Endothelial cell (in vitro differentiated cells): ENCODE data around the gene NFIB. TPM values are rescaled to one million over a fixed set of nuclear protein-coding genes. Genes with fewer than 3 reads are reported as not detected.

Experiments used
- DNase-seq: peaks from one replicate; pipeline ENCODE4 v3.0.0; 2021; ENCODE audit warnings: low spot score
- H3K27ac Mint-ChIP-seq: one replicate; pipeline ENCODE4 v1.8.0; 2021; ENCODE audit warnings: mixed read lengths, inconsistent platforms; ENCODE audit not compliant: unreplicated experiment
- H3K27me3 Mint-ChIP-seq: one replicate; pipeline ENCODE4 v1.8.0; 2021; ENCODE audit warnings: mild to moderate bottlenecking, moderate library complexity, mixed read lengths, inconsistent platforms; ENCODE audit not compliant: unreplicated experiment
- H3K36me3 Mint-ChIP-seq: one replicate; pipeline ENCODE4 v1.8.0; 2021; ENCODE audit warnings: mild to moderate bottlenecking, low read depth, mixed read lengths, inconsistent platforms; ENCODE audit not compliant: unreplicated experiment
- H3K4me1 Mint-ChIP-seq: one replicate; pipeline ENCODE4 v1.8.0; 2021; ENCODE audit warnings: mild to moderate bottlenecking, mixed read lengths, inconsistent platforms; ENCODE audit not compliant: unreplicated experiment
- H3K4me3 Mint-ChIP-seq: one replicate; pipeline ENCODE4 v1.8.0; 2021; ENCODE audit warnings: mild to moderate bottlenecking, mixed read lengths, inconsistent platforms; ENCODE audit not compliant: unreplicated experiment
- H3K9me3 Mint-ChIP-seq: one replicate; pipeline ENCODE4 v1.8.0; 2021; ENCODE audit warnings: mixed read lengths, inconsistent platforms; ENCODE audit not compliant: unreplicated experiment
- CTCF ChIP-seq: fragments of 200-600 bp; sonication (generic); IDR thresholded peaks from one replicate; pipeline ENCODE4 v1.5.0; 2021; ENCODE audit warnings: antibody characterized with exemption; ENCODE audit not compliant: unreplicated experiment
- total RNA-seq: library from RNA; stranded (reverse); fragmentation: NEBNext Ultra II Directional; extraction: Animal tissue kit (Norgen Biotek cat#: 25700); gene quantifications from one replicate; pipeline ENCODE4 v1.2.1, GENCODE V29; 2021; ENCODE audit not compliant: unreplicated experiment

Gene NFIB
- total RNA-seq, 1 donor from 2014 or later, result 120 TPM

DNA sequence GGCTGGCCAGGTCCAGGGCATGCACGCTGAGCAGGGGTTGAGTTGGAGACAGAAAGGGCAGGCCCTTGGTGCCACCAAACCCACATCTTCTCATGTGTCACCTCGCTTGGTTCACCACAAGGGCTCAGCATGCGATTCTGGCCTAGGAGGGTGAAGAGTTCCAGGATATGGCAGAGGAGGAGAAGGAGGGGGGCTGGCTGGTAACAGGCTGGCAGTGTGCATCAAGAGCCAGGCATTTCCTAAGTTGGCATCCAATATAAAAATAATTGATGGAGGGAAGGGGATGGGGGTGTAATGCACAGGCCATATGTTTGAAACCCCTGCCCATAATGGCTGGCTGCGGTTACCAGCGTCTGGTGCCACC, 255.6 kb downstream of the NFIB start:
- H3K4me3 Mint-ChIP-seq, result no peak overlapping the region
- H3K27ac Mint-ChIP-seq, result no peak overlapping the region
- no peaks in the 10 kb centered on the region for H3K36me3 Mint-ChIP-seq
- peaks cover 2% of the 10 kb centered on the region for H3K27me3 Mint-ChIP-seq
- peaks cover 35% of the 10 kb centered on the region for H3K4me1 Mint-ChIP-seq
- no peaks in the 10 kb centered on the region for H3K9me3 Mint-ChIP-seq
- no peak for TF ChIP-seq CTCF
- DNase-seq, result no peak

- TF ChIP-seq CTCF, result no peak
- Mint-ChIP-seq H3K9me3 (no peaks in the 10 kb centered on the region), H3K27ac (no peak overlapping the region), H3K36me3 (no peaks in the 10 kb centered on the region), H3K4me1 (peaks cover 35% of the 10 kb centered on the region), H3K27me3 (peaks cover 2% of the 10 kb centered on the region), H3K4me3 (no peak overlapping the region)
- no peak for DNase-seq
Observed at GRCh38 chr9:14057368-14058324, 256.3 kb downstream of the NFIB start.

- Mint-ChIP-seq H3K27me3 (peaks cover 2% of the 10 kb centered on the region), H3K27ac (peak overlapping the region; percentile 87), H3K9me3 (no peaks in the 10 kb centered on the region), H3K36me3 (no peaks in the 10 kb centered on the region), H3K4me3 (no peak overlapping the region), H3K4me1 (peaks cover 35% of the 10 kb centered on the region)
- no peak for TF ChIP-seq CTCF
- no peak for DNase-seq
Observed at GRCh38 chr9:14056316-14056861, 257.6 kb downstream of the NFIB start.

GRCh38 chr9:14054096-14054495, 259.8 kb downstream of the NFIB start:
- H3K36me3 Mint-ChIP-seq, result no peaks in the 10 kb centered on the region
- H3K4me1 Mint-ChIP-seq, result peaks cover 35% of the 10 kb centered on the region
- H3K27me3 Mint-ChIP-seq, result peaks cover 2% of the 10 kb centered on the region
- no peak for TF ChIP-seq CTCF
- DNase-seq, result no peak
- H3K4me3 Mint-ChIP-seq, result no peak overlapping the region
- H3K9me3 Mint-ChIP-seq, result no peaks in the 10 kb centered on the region
- H3K27ac Mint-ChIP-seq, result no peak overlapping the region

GRCh38 chr9:14052359-14052758, 261.6 kb downstream of the NFIB start:
- H3K27ac Mint-ChIP-seq, result no peak overlapping the region
- TF ChIP-seq CTCF, result no peak
- H3K9me3 Mint-ChIP-seq, result no peaks in the 10 kb centered on the region
- no peaks in the 10 kb centered on the region for H3K36me3 Mint-ChIP-seq
- no peak for DNase-seq
- no peak overlapping the region for H3K4me3 Mint-ChIP-seq
- peaks cover 27% of the 10 kb centered on the region for H3K4me1 Mint-ChIP-seq
- peaks cover 2% of the 10 kb centered on the region for H3K27me3 Mint-ChIP-seq
